ENCODE results near the gene CDC14A. TPM values are rescaled to one million over a fixed set of nuclear protein-coding genes. Genes with fewer than 3 reads are reported as not detected.

Gene CDC14A
- total RNA-seq, 2 experiments from 2014 or later = 4.9 to 7.2 TPM

- no peaks in the 10 kb centered on the region for H3K9me3 ChIP-seq (ENCODE audit: low read length)
- ChIA-PET POLR2A (interaction anchor here (0.7 kb wide), 1 partner anchor 402 kb away, joined by 3 read pairs; no protein-coding TSS in a partner anchor), CTCF (ENCODE audit: unreplicated experiment) (no interaction called here)
- BruUV-seq (replicated peaks) = no TSS peak
- no peaks in the 10 kb centered on the region for H3K36me3 ChIP-seq (ENCODE audit: insufficient read depth, low read length)
- intact Hi-C loops (cut with micrococcal nuclease; ENCODE audit: unreplicated experiment) = no loop called here
- no peak overlapping the region for H2AFZ ChIP-seq (ENCODE audit: low read length)
- no peak overlapping the region for H3K4me3 ChIP-seq (ENCODE audit: low read depth, low read length, poor library complexity, severe bottlenecking)
- peaks cover 14% of the 10 kb centered on the region for H3K4me1 ChIP-seq (ENCODE audit: insufficient read depth, low read length, poor library complexity, severe bottlenecking)
- no peak overlapping the region for H3K4me2 ChIP-seq (ENCODE audit: low read length)
- no peaks in the 10 kb centered on the region for H3K79me2 ChIP-seq (ENCODE audit: insufficient read depth, low read depth, low read length)
- TF ChIP-seq EZH2phosphoT487 (IDR thresholded peaks at IDR 0.05; ENCODE audit: borderline replicate concordance, low read depth, low read length) = no peak
- no peak for TF ChIP-seq CTCF (conservative IDR thresholded peaks at IDR 0.05; ENCODE audit: low read length)
- H3K27ac ChIP-seq (ENCODE audit: low read depth, low read length, poor library complexity, severe bottlenecking) = no peak overlapping the region
- no peaks in the 10 kb centered on the region for H3K9me2 ChIP-seq (ENCODE audit: insufficient read depth, low read length)
- no peaks in the 10 kb centered on the region for H4K20me1 ChIP-seq (ENCODE audit: insufficient read depth, low read length)
- DNase-seq (ENCODE audit: low spot score) = no peak
These were observed 3.7 kb upstream of the CDC14A start for GRCh38 chr1:100348549-100349144.

GRCh38 chr1:100349246-100349645 lies 3.1 kb upstream of the CDC14A start:
- no peak overlapping the region for H3K27ac ChIP-seq (ENCODE audit: low read depth, low read length, poor library complexity, severe bottlenecking)
- H3K4me3 ChIP-seq (ENCODE audit: low read depth, low read length, poor library complexity, severe bottlenecking) = no peak overlapping the region
- CTCF ChIA-PET (ENCODE audit: unreplicated experiment) = no interaction called here
- H3K9me3 ChIP-seq (ENCODE audit: low read length) = no peaks in the 10 kb centered on the region
- TF ChIP-seq EZH2phosphoT487 (IDR thresholded peaks at IDR 0.05; ENCODE audit: borderline replicate concordance, low read depth, low read length) (no peak), CTCF (conservative IDR thresholded peaks at IDR 0.05; ENCODE audit: low read length) (no peak)
- no peak for DNase-seq (ENCODE audit: low spot score)
- no peak overlapping the region for H2AFZ ChIP-seq (ENCODE audit: low read length)
- no peak overlapping the region for H3K4me2 ChIP-seq (ENCODE audit: low read length)
- POLR2A ChIA-PET = interaction anchor here (0.6 kb wide), 1 partner anchor 379 kb away, joined by 3 read pairs; no protein-coding TSS in a partner anchor
- no peaks in the 10 kb centered on the region for H3K9me2 ChIP-seq (ENCODE audit: insufficient read depth, low read length)
- peaks cover 19% of the 10 kb centered on the region for H3K4me1 ChIP-seq (ENCODE audit: insufficient read depth, low read length, poor library complexity, severe bottlenecking)
- no peaks in the 10 kb centered on the region for H4K20me1 ChIP-seq (ENCODE audit: insufficient read depth, low read length)
- H3K79me2 ChIP-seq (ENCODE audit: insufficient read depth, low read depth, low read length) = no peaks in the 10 kb centered on the region
- no peaks in the 10 kb centered on the region for H3K36me3 ChIP-seq (ENCODE audit: insufficient read depth, low read length)
- intact Hi-C loops (cut with micrococcal nuclease; ENCODE audit: unreplicated experiment) = no loop called here
- BruUV-seq (replicated peaks) = no TSS peak

GRCh38 chr1:100350787-100351094 lies 1.6 kb upstream of the CDC14A start:
- intact Hi-C loops (cut with micrococcal nuclease; ENCODE audit: unreplicated experiment) = loop anchor here (1.0 to 5.0 kb wide), 5 partner anchors 84 to 677 kb away; partner anchors contain the start of genes DBT, DPH5, EXTL2 and RTCA
- Histone ChIP-seq H3K79me2 (ENCODE audit: insufficient read depth, low read depth, low read length) (no peaks in the 10 kb centered on the region), H3K27ac (ENCODE audit: low read depth, low read length, poor library complexity, severe bottlenecking) (no peak overlapping the region)

More at GRCh38 chr1:100350787-100351094, 1.6 kb upstream of the CDC14A start:
- Histone ChIP-seq H3K4me3 (ENCODE audit: low read depth, low read length, poor library complexity, severe bottlenecking) (peak overlapping the region; percentile 96), H3K9me2 (ENCODE audit: insufficient read depth, low read length) (no peaks in the 10 kb centered on the region), H3K9me3 (ENCODE audit: low read length) (no peaks in the 10 kb centered on the region), H3K4me2 (ENCODE audit: low read length) (peak overlapping the region; percentile 100), H2AFZ (ENCODE audit: low read length) (peak overlapping the region; percentile 95; the same call in 1 of the 2 replicates), H3K4me1 (ENCODE audit: insufficient read depth, low read length, poor library complexity, severe bottlenecking) (peaks cover 24% of the 10 kb centered on the region), H4K20me1 (ENCODE audit: insufficient read depth, low read length) (0 out of 2 replicates have a peak, but pooled peaks cover 3% of the 10 kb centered on the region), H3K36me3 (ENCODE audit: insufficient read depth, low read length) (no peaks in the 10 kb centered on the region)
- no TSS peak for BruUV-seq (replicated peaks)
- TF ChIP-seq CTCF (conservative IDR thresholded peaks at IDR 0.05; ENCODE audit: low read length) = no peak
- TF ChIP-seq EZH2phosphoT487 (IDR thresholded peaks at IDR 0.05; ENCODE audit: borderline replicate concordance, low read depth, low read length) = no peak
- DNase-seq (ENCODE audit: low spot score) = no peak
- ChIA-PET POLR2A (interaction anchor here (0.6 kb wide), 1 partner anchor 541 kb away, joined by 3 read pairs; no protein-coding TSS in a partner anchor), CTCF (ENCODE audit: unreplicated experiment) (no interaction called here)
